ENCODE results near the gene SPEM2.

SPEM2 gene

GRCh38 chr17:7425756-7426155 lies 340 bp downstream of the SPEM2 start:
- no peaks in the 10 kb centered on the region for H3K9me3 ChIP-seq (replicated peaks in 1 of 11)
- H3K9ac ChIP-seq, result no peak overlapping the region
- TF ChIP-seq Cebpa-rat (IDR thresholded peaks at IDR 0.05), result no peak
- H3K36me3 ChIP-seq, result no peaks in the 10 kb centered on the region
- H3K4me2 ChIP-seq, result no peak overlapping the region
- no peak overlapping the region for H3K4me3 ChIP-seq
- no peaks in the 10 kb centered on the region for H4K20me1 ChIP-seq
- no peak overlapping the region for H3K27ac ChIP-seq
- H3K27me3 ChIP-seq, result no peaks in the 10 kb centered on the region
- H3K4me1 ChIP-seq, result peaks cover 0 to 15% (median 9%) of the 10 kb centered on the region in 10 experiments; a peak in 12 of 20 replicates

- H3K9me3 ChIP-seq (replicated peaks in 1 of 11), result no peaks in the 10 kb centered on the region
- no peak overlapping the region for H3K9ac ChIP-seq
- H3K4me3 ChIP-seq, result no peak overlapping the region
- peaks cover 0 to 15% (median 9%) of the 10 kb centered on the region in 10 experiments; a peak in 12 of 20 replicates for H3K4me1 ChIP-seq
- H3K27me3 ChIP-seq, result no peaks in the 10 kb centered on the region
- H3K4me2 ChIP-seq, result no peak overlapping the region
- H3K27ac ChIP-seq, result no peak overlapping the region
- no peaks in the 10 kb centered on the region for H3K36me3 ChIP-seq
- no peaks in the 10 kb centered on the region for H4K20me1 ChIP-seq
- no peak for TF ChIP-seq Cebpa-rat (IDR thresholded peaks at IDR 0.05)
Measured at GRCh38 chr17:7426203-7426863, 917 bp downstream of the SPEM2 start.

- Histone ChIP-seq H3K9me3 (replicated peaks in 1 of 11) (no peaks in the 10 kb centered on the region), H3K4me3 (no peak overlapping the region), H3K9ac (no peak overlapping the region), H4K20me1 (no peaks in the 10 kb centered on the region), H3K36me3 (no peaks in the 10 kb centered on the region), H3K4me2 (no peak overlapping the region), H3K27ac (no peak overlapping the region), H3K4me1 (peaks cover 0 to 15% (median 9%) of the 10 kb centered on the region in 10 experiments; a peak in 12 of 20 replicates), H3K27me3 (no peaks in the 10 kb centered on the region)
- TF ChIP-seq Cebpa-rat (IDR thresholded peaks at IDR 0.05), result no peak
Measured at GRCh38 chr17:7426896-7427489, 1.6 kb downstream of the SPEM2 start.

- H3K27me3 ChIP-seq, result no peaks in the 10 kb centered on the region
- no peak overlapping the region for H3K9ac ChIP-seq
- H3K4me3 ChIP-seq, result no peak overlapping the region
- H3K9me3 ChIP-seq (replicated peaks in 1 of 11), result no peaks in the 10 kb centered on the region
- H4K20me1 ChIP-seq, result no peaks in the 10 kb centered on the region
- no peak overlapping the region for H3K4me2 ChIP-seq
- TF ChIP-seq Cebpa-rat (IDR thresholded peaks at IDR 0.05), result no peak
- no peak overlapping the region for H3K27ac ChIP-seq
- H3K36me3 ChIP-seq, result no peaks in the 10 kb centered on the region
- peaks cover 0 to 15% (median 9%) of the 10 kb centered on the region in 10 experiments; a peak in 12 of 20 replicates for H3K4me1 ChIP-seq
Measured at GRCh38 chr17:7427549-7427948, 2.1 kb downstream of the SPEM2 start.

- Histone ChIP-seq H3K27ac (no peak within 1 kb of the TSS), H3K4me3 (no peak within 1 kb of the TSS), H3K4me1 (peaks cover 0 to 15% (median 9%) of the 10 kb centered on the region in 10 experiments; a peak in 12 of 20 replicates), H3K9ac (no peak within 1 kb of the TSS), H3K27me3 (no peaks in the 10 kb centered on the region), H4K20me1 (no peaks in the 10 kb centered on the region), H3K4me2 (no peak within 1 kb of the TSS), H3K9me3 (replicated peaks in 1 of 11) (no peaks in the 10 kb centered on the region), H3K36me3 (no peaks in the 10 kb centered on the region)
- no peak for TF ChIP-seq Cebpa-rat (IDR thresholded peaks at IDR 0.05)
Measured at GRCh38 chr17:7428557-7428956, 3.1 kb downstream of the SPEM2 start, which contains the start of gene SPEM3. Gene SPEM3 (plus strand): TSS chr17:7428857. CDS start chr17:7428903, 46 bp downstream.

GRCh38 chr17:7429722-7430121 lies 4.3 kb downstream of the SPEM2 start:
- peaks cover 0 to 19% (median 9%) of the 10 kb centered on the region in 10 experiments; a peak in 14 of 20 replicates for H3K4me1 ChIP-seq
- H3K4me3 ChIP-seq, result no peak overlapping the region
- no peaks in the 10 kb centered on the region for H3K27me3 ChIP-seq
- no peak overlapping the region for H3K4me2 ChIP-seq
- H3K9ac ChIP-seq, result no peak overlapping the region
- no peaks in the 10 kb centered on the region for H4K20me1 ChIP-seq
- H3K36me3 ChIP-seq, result no peaks in the 10 kb centered on the region
- H3K27ac ChIP-seq, result no peak overlapping the region
- no peaks in the 10 kb centered on the region for H3K9me3 ChIP-seq (replicated peaks in 1 of 11)
- no peak for TF ChIP-seq Cebpa-rat (IDR thresholded peaks at IDR 0.05)

- Histone ChIP-seq H4K20me1 (peaks cover 0 to 2% (median 0%) of the 10 kb centered on the region in 11 experiments; a peak in 2 of 22 replicates), H3K9ac (no peak overlapping the region), H3K4me3 (no peak overlapping the region), H3K9me3 (replicated peaks in 1 of 11) (no peaks in the 10 kb centered on the region), H3K36me3 (no peaks in the 10 kb centered on the region), H3K27ac (no peak overlapping the region), H3K4me2 (no peak overlapping the region), H3K4me1 (peaks cover 1 to 19% (median 12%) of the 10 kb centered on the region in 10 experiments), H3K27me3 (no peaks in the 10 kb centered on the region)
- TF ChIP-seq Cebpa-rat (IDR thresholded peaks at IDR 0.05), result no peak
Measured at GRCh38 chr17:7431231-7431630, 5.8 kb downstream of the SPEM2 start.

- Histone ChIP-seq H4K20me1 (peaks cover 3 to 13% (median 4%) of the 10 kb centered on the region in 11 experiments; a peak in 21 of 22 replicates), H3K9me3 (replicated peaks in 1 of 11) (no peaks in the 10 kb centered on the region), H3K9ac (no peak overlapping the region), H3K27ac (no peak overlapping the region), H3K4me2 (no peak overlapping the region), H3K4me1 (peaks cover 10 to 28% (median 22%) of the 10 kb centered on the region in 10 experiments), H3K27me3 (peaks cover 0 to 7% (median 3%) of the 10 kb centered on the region in 11 experiments; a peak in 19 of 22 replicates), H3K4me3 (no peak overlapping the region), H3K36me3 (no peaks in the 10 kb centered on the region)
- no peak for TF ChIP-seq Cebpa-rat (IDR thresholded peaks at IDR 0.05)
Measured at GRCh38 chr17:7432296-7432695, 6.9 kb downstream of the SPEM2 start.

GRCh38 chr17:7435676-7436555 lies 10.5 kb downstream of the SPEM2 start:
- peaks cover 18 to 49% (median 40%) of the 10 kb centered on the region in 11 experiments; a peak in 21 of 22 replicates for H4K20me1 ChIP-seq
- H3K4me2 ChIP-seq, result peak overlapping the region; percentile 92 to 99 (median 95)
- H3K36me3 ChIP-seq, result no peaks in the 10 kb centered on the region
- no peak for TF ChIP-seq Cebpa-rat (IDR thresholded peaks at IDR 0.05)
- H3K9ac ChIP-seq, result peak overlapping the region; percentile 70 to 84 (median 81)
- peaks cover 46 to 61% (median 55%) of the 10 kb centered on the region in 10 experiments for H3K4me1 ChIP-seq
- H3K27me3 ChIP-seq, result peaks cover 36 to 43% (median 40%) of the 10 kb centered on the region in 11 experiments
- H3K9me3 ChIP-seq (replicated peaks in 1 of 11), result no peaks in the 10 kb centered on the region
- H3K4me3 ChIP-seq, result peak overlapping the region; percentile 63 to 80 (median 74)
- peak overlapping the region in 10 of 11 experiments; percentile 64 to 84 (median 73); a peak in 21 of 22 replicates for H3K27ac ChIP-seq
